WERI-Rb-1 (cell line): ENCODE results near the gene METTL25.

Source experiments
- DNase-seq: peaks from one replicate; pipeline ENCODE4 v3.0.0-alpha.2; 2020
- H3K27ac ChIP-seq: fragments of 250-450 bp; sonication (Bioruptor Pico); 2 replicates; pipeline ENCODE4 v1.5.1; 2020; ENCODE audit warnings: mild to moderate bottlenecking, moderate library complexity
- H3K27me3 ChIP-seq: fragments of 250-450 bp; sonication (Bioruptor Pico); 2 replicates; pipeline ENCODE4 v1.5.1; 2021; ENCODE audit warnings: mild to moderate bottlenecking, low read depth, moderate library complexity; ENCODE audit not compliant: insufficient read depth, severe bottlenecking
- H3K36me3 ChIP-seq: fragments of 250-450 bp; sonication (Bioruptor Pico); 2 replicates; pipeline ENCODE4 v1.5.1; 2020; ENCODE audit warnings: mild to moderate bottlenecking, moderate library complexity
- H3K4me3 ChIP-seq: 2 replicates; pipeline ENCODE4 v1.5.1; 2011; ENCODE audit warnings: low read depth, mild to moderate bottlenecking, control low read depth, low read length
- H3K9me3 ChIP-seq: fragments of 250-450 bp; sonication (Bioruptor Pico); 2 replicates; pipeline ENCODE4 v1.5.1; 2021; ENCODE audit warnings: mild to moderate bottlenecking, moderate library complexity; ENCODE audit not compliant: severe bottlenecking
- CTCF ChIP-seq: IDR thresholded peaks from 2 replicates; pipeline ENCODE4 v1.5.1; 2011; ENCODE audit warnings: low read depth, mild to moderate bottlenecking, control low read depth, inconsistent platforms, low read length

Gene METTL25

GRCh38 chr12:82425241-82425640 lies 66.9 kb downstream of the METTL25 start:
- H3K36me3 ChIP-seq, result no peaks in the 10 kb centered on the region
- no peaks in the 10 kb centered on the region for H3K27me3 ChIP-seq
- no peak overlapping the region for H3K4me3 ChIP-seq
- no peak overlapping the region for H3K27ac ChIP-seq
- no peaks in the 10 kb centered on the region for H3K9me3 ChIP-seq
- DNase-seq, result no peak
- no peak for TF ChIP-seq CTCF

- Histone ChIP-seq H3K36me3 (no peaks in the 10 kb centered on the region), H3K27me3 (no peaks in the 10 kb centered on the region), H3K27ac (no peak overlapping the region), H3K4me3 (no peak overlapping the region), H3K9me3 (no peaks in the 10 kb centered on the region)
- DNase-seq, result no peak
- TF ChIP-seq CTCF, result no peak
Measured at GRCh38 chr12:82426081-82426480, 67.8 kb downstream of the METTL25 start.

- Histone ChIP-seq H3K9me3 (no peaks in the 10 kb centered on the region), H3K36me3 (no peaks in the 10 kb centered on the region), H3K4me3 (no peak overlapping the region), H3K27me3 (no peaks in the 10 kb centered on the region), H3K27ac (no peak overlapping the region)
- no peak for TF ChIP-seq CTCF
- no peak for DNase-seq
Measured at GRCh38 chr12:82426586-82426985, 68.3 kb downstream of the METTL25 start.

- Histone ChIP-seq H3K9me3 (no peaks in the 10 kb centered on the region), H3K36me3 (no peaks in the 10 kb centered on the region), H3K27me3 (no peaks in the 10 kb centered on the region), H3K4me3 (no peak overlapping the region), H3K27ac (no peak overlapping the region)
- DNase-seq, result no peak
- no peak for TF ChIP-seq CTCF
Measured at GRCh38 chr12:82430541-82431145, 72.3 kb downstream of the METTL25 start.

GRCh38 chr12:82434392-82434911 lies 76.1 kb downstream of the METTL25 start:
- DNase-seq, result no peak
- H3K36me3 ChIP-seq, result no peaks in the 10 kb centered on the region
- no peaks in the 10 kb centered on the region for H3K27me3 ChIP-seq
- H3K9me3 ChIP-seq, result no peaks in the 10 kb centered on the region
- no peak overlapping the region for H3K4me3 ChIP-seq
- TF ChIP-seq CTCF, result no peak
- H3K27ac ChIP-seq, result no peak overlapping the region

- no peaks in the 10 kb centered on the region for H3K36me3 ChIP-seq
- DNase-seq, result no peak
- no peak overlapping the region for H3K4me3 ChIP-seq
- no peak overlapping the region for H3K27ac ChIP-seq
- TF ChIP-seq CTCF, result no peak
- H3K9me3 ChIP-seq, result no peaks in the 10 kb centered on the region
- H3K27me3 ChIP-seq, result no peaks in the 10 kb centered on the region
Measured at GRCh38 chr12:82436354-82436753, 78.0 kb downstream of the METTL25 start.
